ENCODE measurements around the gene MAP10. TPM values are rescaled to one million over a fixed set of nuclear protein-coding genes. Genes with fewer than 3 reads are reported as not detected.

Gene MAP10
- total RNA-seq, 5 donors from 2014 or later (not counting 1 experiment from before 2014, with no cell fraction given): 1.4 to 2.7 (median 1.5) TPM

- WGBS (ENCODE audit: insufficient coverage): no CpG with 5 or more reads among the region's 1 CpG
- Mint-ChIP-seq H3K27ac (no peak overlapping the region), H3K4me1 (no peaks in the 10 kb centered on the region), H3K9me3 (no peaks in the 10 kb centered on the region), H3K4me3 (no peak overlapping the region), H3K27me3 (peaks cover 6 to 9% of the 10 kb centered on the region in 2 donors), H3K36me3 (no peaks in the 10 kb centered on the region)
- Histone ChIP-seq H3K36me3 (ENCODE audit: control insufficient read depth in 2 of 2, extremely low read depth in 1 of 2, insufficient read depth in 1 of 2, low read length in 1 of 2) (no peaks in the 10 kb centered on the region), H3K27ac (ENCODE audit: low read length) (no peak overlapping the region), H3K4me1 (ENCODE audit: control insufficient read depth in 1 of 2, extremely low read depth in 1 of 2, insufficient read depth in 2 of 2, low read length in 2 of 2) (no peaks in the 10 kb centered on the region), H3K9me3 (no peaks in the 10 kb centered on the region), H3K27me3 (replicated peaks in 1 of 2; ENCODE audit: control insufficient read depth in 2 of 2, extremely low read depth in 1 of 2, insufficient read depth in 2 of 2, low read length in 1 of 2) (no peaks in the 10 kb centered on the region), H3K4me3 (ENCODE audit: control insufficient read depth in 1 of 2, extremely low read depth in 1 of 2, low read length in 1 of 2) (no peak overlapping the region)
- DNase-seq (no peak), ATAC-seq (replicated peaks in 1 of 4) (no peak)
- CTCF ChIA-PET: no interaction called here
- POLR2A ChIA-PET: no interaction called here
Observed at GRCh38 chr1:232826318-232826717, 21.1 kb downstream of the MAP10 start.

- Histone ChIP-seq H3K27me3 (replicated peaks in 1 of 2; ENCODE audit: control insufficient read depth in 2 of 2, extremely low read depth in 1 of 2, insufficient read depth in 2 of 2, low read length in 1 of 2) (no peaks in the 10 kb centered on the region), H3K36me3 (ENCODE audit: control insufficient read depth in 2 of 2, extremely low read depth in 1 of 2, insufficient read depth in 1 of 2, low read length in 1 of 2) (no peaks in the 10 kb centered on the region), H3K4me3 (ENCODE audit: control insufficient read depth in 1 of 2, extremely low read depth in 1 of 2, low read length in 1 of 2) (no peak overlapping the region), H3K27ac (ENCODE audit: low read length) (no peak overlapping the region), H3K4me1 (ENCODE audit: control insufficient read depth in 1 of 2, extremely low read depth in 1 of 2, insufficient read depth in 2 of 2, low read length in 2 of 2) (no peaks in the 10 kb centered on the region), H3K9me3 (no peaks in the 10 kb centered on the region)
- DNase-seq: no peak
- peaks cover 5 to 14% of the 10 kb centered on the region in 2 donors for H3K27me3 Mint-ChIP-seq
- CTCF ChIA-PET: no interaction called here
- whole genome bisulfite sequencing (ENCODE audit: insufficient coverage): no CpG with 5 or more reads among the region's 2 CpGs
- no peak for ATAC-seq (replicated peaks in 1 of 4)
- no peaks in the 10 kb centered on the region for H3K9me3 Mint-ChIP-seq
- POLR2A ChIA-PET: no interaction called here
- no peak overlapping the region for H3K27ac Mint-ChIP-seq
- H3K4me1 Mint-ChIP-seq: no peaks in the 10 kb centered on the region
- H3K36me3 Mint-ChIP-seq: no peaks in the 10 kb centered on the region
- H3K4me3 Mint-ChIP-seq: no peak overlapping the region
Observed at GRCh38 chr1:232830661-232831060, 25.4 kb downstream of the MAP10 start.

- Histone ChIP-seq H3K27me3 (replicated peaks in 1 of 2; ENCODE audit: control insufficient read depth in 2 of 2, extremely low read depth in 1 of 2, insufficient read depth in 2 of 2, low read length in 1 of 2) (no peaks in the 10 kb centered on the region), H3K36me3 (ENCODE audit: control insufficient read depth in 2 of 2, extremely low read depth in 1 of 2, insufficient read depth in 1 of 2, low read length in 1 of 2) (no peaks in the 10 kb centered on the region), H3K4me3 (ENCODE audit: control insufficient read depth in 1 of 2, extremely low read depth in 1 of 2, low read length in 1 of 2) (no peak overlapping the region), H3K4me1 (ENCODE audit: control insufficient read depth in 1 of 2, extremely low read depth in 1 of 2, insufficient read depth in 2 of 2, low read length in 2 of 2) (no peaks in the 10 kb centered on the region), H3K27ac (ENCODE audit: low read length) (no peak overlapping the region), H3K9me3 (no peaks in the 10 kb centered on the region)
- CTCF ChIA-PET: no interaction called here
- Mint-ChIP-seq H3K9me3 (no peaks in the 10 kb centered on the region), H3K27me3 (peaks cover 7 to 14% of the 10 kb centered on the region in 2 donors), H3K4me1 (no peaks in the 10 kb centered on the region), H3K27ac (no peak overlapping the region), H3K4me3 (no peak overlapping the region), H3K36me3 (no peaks in the 10 kb centered on the region)
- ATAC-seq (replicated peaks in 1 of 4) (no peak), DNase-seq (no peak)
- WGBS (ENCODE audit: insufficient coverage): no CpG with 5 or more reads among the region's 2 CpGs
- POLR2A ChIA-PET: no interaction called here
Observed at GRCh38 chr1:232831895-232832294, 26.7 kb downstream of the MAP10 start.

GRCh38 chr1:232834066-232834465, 28.9 kb downstream of the MAP10 start:
- H3K4me1 Mint-ChIP-seq: no peaks in the 10 kb centered on the region
- no peak overlapping the region for H3K4me3 Mint-ChIP-seq
- no peaks in the 10 kb centered on the region for H3K36me3 Mint-ChIP-seq
- H3K4me1 ChIP-seq (ENCODE audit: control insufficient read depth in 1 of 2, extremely low read depth in 1 of 2, insufficient read depth in 2 of 2, low read length in 2 of 2): no peaks in the 10 kb centered on the region
- H3K36me3 ChIP-seq (ENCODE audit: control insufficient read depth in 2 of 2, extremely low read depth in 1 of 2, insufficient read depth in 1 of 2, low read length in 1 of 2): no peaks in the 10 kb centered on the region
- WGBS (ENCODE audit: insufficient coverage): 37% methylated on average over 2 of the region's 3 CpGs
- H3K27me3 Mint-ChIP-seq: peaks cover 4 to 14% of the 10 kb centered on the region in 2 donors
- no peaks in the 10 kb centered on the region for H3K27me3 ChIP-seq (replicated peaks in 1 of 2; ENCODE audit: control insufficient read depth in 2 of 2, extremely low read depth in 1 of 2, insufficient read depth in 2 of 2, low read length in 1 of 2)
- no peak overlapping the region for H3K27ac ChIP-seq (ENCODE audit: low read length)
- no peak overlapping the region for H3K27ac Mint-ChIP-seq
- ATAC-seq (replicated peaks in 1 of 4): no peak
- no peak overlapping the region for H3K4me3 ChIP-seq (ENCODE audit: control insufficient read depth in 1 of 2, extremely low read depth in 1 of 2, low read length in 1 of 2)
- no peaks in the 10 kb centered on the region for H3K9me3 ChIP-seq
- no peak for DNase-seq
- H3K9me3 Mint-ChIP-seq: no peaks in the 10 kb centered on the region
- ChIA-PET POLR2A (no interaction called here), CTCF (no interaction called here)

- DNase-seq (no peak), ATAC-seq (replicated peaks in 1 of 4) (no peak)
- no peak overlapping the region for H3K4me3 ChIP-seq (ENCODE audit: control insufficient read depth in 1 of 2, extremely low read depth in 1 of 2, low read length in 1 of 2)
- POLR2A ChIA-PET: no interaction called here
- no peak overlapping the region for H3K27ac Mint-ChIP-seq
- no peaks in the 10 kb centered on the region for H3K9me3 ChIP-seq
- CTCF ChIA-PET: interaction anchor here in 1 of 2 donors (0.7 kb wide), 1 partner anchor 41 kb away, joined by 4 read pairs; no protein-coding TSS in a partner anchor
- H3K4me1 Mint-ChIP-seq: no peaks in the 10 kb centered on the region
- H3K36me3 Mint-ChIP-seq: no peaks in the 10 kb centered on the region
- H3K4me1 ChIP-seq (ENCODE audit: control insufficient read depth in 1 of 2, extremely low read depth in 1 of 2, insufficient read depth in 2 of 2, low read length in 2 of 2): no peaks in the 10 kb centered on the region
- H3K27me3 ChIP-seq (replicated peaks in 1 of 2; ENCODE audit: control insufficient read depth in 2 of 2, extremely low read depth in 1 of 2, insufficient read depth in 2 of 2, low read length in 1 of 2): no peaks in the 10 kb centered on the region
- no peak overlapping the region for H3K27ac ChIP-seq (ENCODE audit: low read length)
- H3K27me3 Mint-ChIP-seq: peaks cover 4 to 9% of the 10 kb centered on the region in 2 donors
- H3K36me3 ChIP-seq (ENCODE audit: control insufficient read depth in 2 of 2, extremely low read depth in 1 of 2, insufficient read depth in 1 of 2, low read length in 1 of 2): no peaks in the 10 kb centered on the region
- no peak overlapping the region for H3K4me3 Mint-ChIP-seq
- no CpG with 5 or more reads among the region's 6 CpGs for WGBS (ENCODE audit: insufficient coverage)
- no peaks in the 10 kb centered on the region for H3K9me3 Mint-ChIP-seq
Observed at GRCh38 chr1:232835166-232835565, 29.9 kb downstream of the MAP10 start.

- no peaks in the 10 kb centered on the region for H3K36me3 Mint-ChIP-seq
- peaks cover 0 to 8% (median 5%) of the 10 kb centered on the region in 3 donors for H3K9me3 Mint-ChIP-seq
- ATAC-seq (replicated peaks in 1 of 4) (no peak), DNase-seq (no peak)
- H3K27me3 Mint-ChIP-seq: peaks cover 4% of the 10 kb centered on the region in 2 donors
- 83% methylated on average over 1 of the region's 4 CpGs for WGBS (ENCODE audit: insufficient coverage)
- POLR2A ChIA-PET: no interaction called here
- H3K4me3 ChIP-seq (ENCODE audit: control insufficient read depth in 1 of 2, extremely low read depth in 1 of 2, low read length in 1 of 2): no peak overlapping the region
- H3K27ac Mint-ChIP-seq: no peak overlapping the region
- H3K36me3 ChIP-seq (ENCODE audit: control insufficient read depth in 2 of 2, extremely low read depth in 1 of 2, insufficient read depth in 1 of 2, low read length in 1 of 2): no peaks in the 10 kb centered on the region
- peaks cover 5% of the 10 kb centered on the region for H3K9me3 ChIP-seq
- CTCF ChIA-PET: no interaction called here
- no peaks in the 10 kb centered on the region for H3K4me1 Mint-ChIP-seq
- H3K27ac ChIP-seq (ENCODE audit: low read length): no peak overlapping the region
- H3K4me3 Mint-ChIP-seq: no peak overlapping the region
- no peaks in the 10 kb centered on the region for H3K27me3 ChIP-seq (replicated peaks in 1 of 2; ENCODE audit: control insufficient read depth in 2 of 2, extremely low read depth in 1 of 2, insufficient read depth in 2 of 2, low read length in 1 of 2)
- H3K4me1 ChIP-seq (ENCODE audit: control insufficient read depth in 1 of 2, extremely low read depth in 1 of 2, insufficient read depth in 2 of 2, low read length in 2 of 2): no peaks in the 10 kb centered on the region
Observed at GRCh38 chr1:232837087-232837486, 31.9 kb downstream of the MAP10 start.

Measured in T-cell (primary cell).